B cell (primary cell): ENCODE measurements around the gene TCAP. TPM values are rescaled to one million over a fixed set of nuclear protein-coding genes. Genes with fewer than 3 reads are reported as not detected.

Experiments
- ATAC-seq: fragments of 200-7000 bp; cut with Tn5 transposase; one replicate; pipeline ENCODE4 v1.10.0; 2021; ENCODE audit warnings: low read depth, mild to moderate bottlenecking, moderate number of reproducible peaks, moderate library complexity
- CTCF ChIA-PET: fragments of 350-600 bp; sonication (Branson Sonifier 250); formaldehyde crosslinking; loops from one replicate; lab custom pipeline; 2021; ENCODE audit warnings: antibody characterized with exemption, inconsistent platforms; lab: Charles Lee
- POLR2A ChIA-PET: fragments of 350-600 bp; sonication (Branson Sonifier 250); formaldehyde crosslinking; loops from one replicate; lab custom pipeline; 2021; ENCODE audit warnings: antibody characterized with exemption; lab: Charles Lee
- DNase-seq: peaks from one replicate; pipeline ENCODE4 v3.0.0; 2013
- H2AFZ ChIP-seq: 2 replicates; pipeline ENCODE4 v1.6.1; 2012; ENCODE audit warnings: mild to moderate bottlenecking, low read depth, low read length; ENCODE audit not compliant: insufficient read depth, poor library complexity, severe bottlenecking
- H3K27ac ChIP-seq, 2 donors: 1 replicate in 1 of 2; 2 replicates in 1 of 2; pipeline ENCODE4 v1.5.1; 2012 to 2013; ENCODE audit warnings: low read length in 2 of 2, mild to moderate bottlenecking in 2 of 2, moderate library complexity in 1 of 2
- H3K27me3 ChIP-seq, 4 experiments: fragments of 200-600 bp in 1 of 4; sonication (generic) in 1 of 4; replicated peaks in 1 of 4; 1 replicate in 2 of 4; 2 replicates in 2 of 4; pipeline versions ENCODE4 v1.6.1 to v1.7.0; 2013 to 2016; ENCODE audit warnings: low read length in 3 of 4, mild to moderate bottlenecking in 2 of 4, mixed read lengths in 1 of 4, moderate library complexity in 1 of 4; ENCODE audit not compliant: insufficient read depth in 4 of 4, control insufficient read depth in 3 of 4; ENCODE audit errors: control extremely low read depth in 1 of 4
- H3K36me3 ChIP-seq, 2 experiments: replicated peaks in 1 of 2; 1 replicate in 1 of 2; 2 replicates in 1 of 2; pipeline versions ENCODE4 v1.6.1 to v1.7.1; 2013; ENCODE audit warnings: low read length in 1 of 2; ENCODE audit not compliant: insufficient read depth in 2 of 2, control insufficient read depth in 1 of 2; ENCODE audit errors: control extremely low read depth in 1 of 2, extremely low read depth in 1 of 2
- H3K4me1 ChIP-seq, 2 donors: fragments of 200-600 bp in 1 of 2; sonication (generic) in 1 of 2; 1 replicate in 1 of 2; 2 replicates in 1 of 2; pipeline versions ENCODE4 v1.5.1 to v1.6.1; 2013 to 2017; ENCODE audit warnings: low read length in 2 of 2; ENCODE audit not compliant: control insufficient read depth in 2 of 2, insufficient read depth in 2 of 2
- H3K4me2 ChIP-seq: replicated peaks from 2 replicates; pipeline ENCODE3; 2012; ENCODE audit warnings: mild to moderate bottlenecking, low read depth, low read length; ENCODE audit not compliant: poor library complexity, severe bottlenecking
- H3K4me3 ChIP-seq, 5 experiments: fragments of 200-600 bp in 1 of 5; sonication (generic) in 1 of 5; 1 replicate in 3 of 5; 2 replicates in 2 of 5; pipeline versions ENCODE4 v1.5.1 to v1.7.0; 2011 to 2016; ENCODE audit warnings: low read length in 4 of 5, mild to moderate bottlenecking in 4 of 5, low read depth in 2 of 5, control low read depth in 1 of 5, moderate library complexity in 1 of 5; ENCODE audit not compliant: insufficient read depth in 1 of 5; ENCODE audit errors: control extremely low read depth in 1 of 5, extremely low read depth in 1 of 5
- H3K79me2 ChIP-seq: fragments of 200-600 bp; sonication (generic); one replicate; pipeline ENCODE4 v1.6.0; 2016; ENCODE audit warnings: low read length; ENCODE audit not compliant: control insufficient read depth, insufficient read depth
- H3K9ac ChIP-seq: fragments of 200-600 bp; sonication (generic); 2 replicates; pipeline ENCODE4 v1.6.1; 2017; ENCODE audit warnings: mild to moderate bottlenecking, low read length, moderate library complexity
- H3K9me3 ChIP-seq, 3 donors: one replicate each; pipeline versions ENCODE4 v1.6.1 to v1.7.1; 2013; ENCODE audit warnings: low read length in 2 of 3; ENCODE audit not compliant: control insufficient read depth in 2 of 3, insufficient read depth in 1 of 3; ENCODE audit errors: control extremely low read depth in 1 of 3
- H4K20me1 ChIP-seq: 2 replicates; pipeline ENCODE4 v1.6.0; 2012; ENCODE audit warnings: mild to moderate bottlenecking, low read length; ENCODE audit not compliant: insufficient read depth, control insufficient read depth, poor library complexity, severe bottlenecking
- H3K27ac Mint-ChIP-seq: one replicate; pipeline ENCODE4 v1.8.0; 2021; ENCODE audit warnings: mixed read lengths
- H3K27me3 Mint-ChIP-seq: one replicate; pipeline ENCODE4 v1.8.0; 2021; ENCODE audit warnings: mixed read lengths
- H3K4me1 Mint-ChIP-seq: one replicate; pipeline ENCODE4 v1.8.0; 2021; ENCODE audit warnings: mixed read lengths
- H3K4me3 Mint-ChIP-seq: one replicate; pipeline ENCODE4 v1.8.0; 2021; ENCODE audit warnings: mixed read lengths
- H3K9me3 Mint-ChIP-seq: one replicate; pipeline ENCODE4 v1.8.0; 2022; ENCODE audit warnings: mixed read lengths; ENCODE audit not compliant: insufficient read depth
- CTCF ChIP-seq: fragments of 200-600 bp; IDR thresholded peaks from one replicate; pipeline ENCODE4 v1.8.0; 2022; ENCODE audit warnings: antibody characterized with exemption, mild to moderate bottlenecking
- EZH2 ChIP-seq: IDR thresholded peaks from 2 replicates; pipeline ENCODE4 v1.6.1; 2012; ENCODE audit warnings: borderline replicate concordance, low read depth, mild to moderate bottlenecking, moderate library complexity, low read length; ENCODE audit not compliant: insufficient read depth, poor library complexity, severe bottlenecking
- WGBS: methylation state at CpG from one replicate; pipeline ENCODE4 v1.1.5; 2013; ENCODE audit warnings: missing lambda C conversion rate; ENCODE audit not compliant: insufficient coverage; 5-methylcytosine and 5-hydroxymethylcytosine counted together
- intact Hi-C: fragments of 100-400 bp; cut with micrococcal nuclease; formaldehyde crosslinking; loops from one replicate; pipeline ENCODE4 v1.10.0; 2022
- polyA plus RNA-seq: library from polyadenylated mRNA; depleted of rRNA; stranded (reverse); fragments of >200 nt; gene quantifications from 2 replicates; pipeline ENCODE4 v1.2.3, GENCODE V29; 2012
- total RNA-seq, 2 donors: library from RNA; stranded (reverse); fragments of 120-200 nt in 1 of 2; gene quantifications; 1 replicate in 1 of 2; 2 replicates in 1 of 2; pipeline versions ENCODE4 v1.2.3 to v1.2.4, GENCODE V29; 2013 to 2022

The TCAP gene
- total and polyA plus RNA-seq, 2 donors (not counting 1 experiment from before 2014, with no cell fraction given): 3.8 to 5.1 TPM

- H4K20me1 ChIP-seq: no peaks in the 10 kb centered on the region
- H3K4me1 Mint-ChIP-seq: peaks cover 19% of the 10 kb centered on the region
- peaks cover 0 to 37% (median 7%) of the 10 kb centered on the region in 4 experiments for H3K27me3 ChIP-seq
- H3K79me2 ChIP-seq: peaks cover 5% of the 10 kb centered on the region
- 73% methylated on average over 8 of the region's 11 CpGs for WGBS
- ATAC-seq (no peak), DNase-seq (no peak)
- no peaks in the 10 kb centered on the region for H3K9me3 Mint-ChIP-seq
- H3K4me3 Mint-ChIP-seq: peak overlapping the region; percentile 67
- H3K36me3 ChIP-seq: peaks cover 0 to 10% of the 10 kb centered on the region in 2 experiments
- H3K9me3 ChIP-seq: peaks cover 0 to 2% (median 0%) of the 10 kb centered on the region in 3 donors
- peak overlapping the region; percentile 85 for H2AFZ ChIP-seq
- ChIA-PET POLR2A (interaction anchor here (0.7 to 2.0 kb wide), 3 partner anchors 10 to 278 kb away, joined by 5 to 7 read pairs (median 6); no protein-coding TSS in a partner anchor), CTCF (interaction anchor here (0.6 to 8.7 kb wide), 10 partner anchors 9 to 292 kb away, joined by 3 to 109 read pairs (median 3); partner anchors contain the start of gene MIEN1)
- H3K9ac ChIP-seq: no peak overlapping the region
- no peak overlapping the region for H3K27ac Mint-ChIP-seq
- intact Hi-C loops: loop anchor here (5.0 kb wide), 1 partner anchor 201 kb away; the partner anchor contains the start of gene ZPBP2
- no peak overlapping the region for H3K27ac ChIP-seq
- no peak for TF ChIP-seq EZH2
- TF ChIP-seq CTCF: no peak
- peaks cover 23% of the 10 kb centered on the region for H3K27me3 Mint-ChIP-seq
- H3K4me2 ChIP-seq: peak overlapping the region; percentile 98
- H3K4me3 ChIP-seq: no peak overlapping the region
- peaks cover 24 to 34% of the 10 kb centered on the region in 2 donors for H3K4me1 ChIP-seq
These were observed 1.6 kb downstream of the TCAP start for GRCh38 chr17:39666601-39667261.
